Smooth muscle cell (in vitro differentiated cells): ENCODE data around the gene MISP. TPM values are rescaled to one million over a fixed set of nuclear protein-coding genes. Genes with fewer than 3 reads are reported as not detected.

Experiments
- DNase-seq: peaks from one replicate; lab custom pipeline; 2025; ENCODE audit not compliant: unreplicated experiment; lab: John Stamatoyannopoulos, UW
- H2AFZ ChIP-seq: fragments of 200-600 bp; sonication (generic); 2 replicates; pipeline ENCODE4 v1.6.0; 2016; ENCODE audit warnings: antibody characterized with exemption, low read depth, mild to moderate bottlenecking
- H3F3A ChIP-seq: fragments of 200-600 bp; sonication (generic); 2 replicates; pipeline ENCODE4 v1.6.0; 2017; ENCODE audit warnings: antibody characterized with exemption, low read depth
- H3K27ac ChIP-seq: fragments of 200-600 bp; sonication (generic); 2 replicates; pipeline ENCODE4 v1.5.1; 2016; ENCODE audit warnings: low read depth, mild to moderate bottlenecking
- H3K27me3 ChIP-seq: fragments of 200-600 bp; sonication (generic); 2 replicates; pipeline ENCODE4 v1.6.1; 2016; ENCODE audit warnings: low read depth, mild to moderate bottlenecking
- H3K36me3 ChIP-seq: fragments of 200-600 bp; sonication (generic); 2 replicates; pipeline ENCODE4 v1.5.1; 2016; ENCODE audit warnings: low read depth
- H3K4me1 ChIP-seq: fragments of 200-600 bp; sonication (generic); 2 replicates; pipeline ENCODE4 v1.5.1; 2016; ENCODE audit warnings: low read depth
- H3K4me2 ChIP-seq: fragments of 200-600 bp; sonication (generic); 2 replicates; pipeline ENCODE4 v1.6.0; 2016; ENCODE audit warnings: mild to moderate bottlenecking
- H3K4me3 ChIP-seq: fragments of 200-600 bp; sonication (generic); 2 replicates; pipeline ENCODE4 v1.5.1; 2016; ENCODE audit warnings: mild to moderate bottlenecking
- H3K79me2 ChIP-seq: fragments of 200-600 bp; sonication (generic); 2 replicates; pipeline ENCODE4 v1.6.0; 2016; ENCODE audit warnings: low read depth, mild to moderate bottlenecking
- H3K9ac ChIP-seq: fragments of 200-600 bp; sonication (generic); 2 replicates; pipeline ENCODE4 v1.6.0; 2016; ENCODE audit warnings: low read depth
- H3K9me3 ChIP-seq: fragments of 200-600 bp; sonication (generic); replicated peaks from 2 replicates; pipeline ENCODE4 v1.5.1; 2016; ENCODE audit warnings: low read depth
- H4K20me1 ChIP-seq: fragments of 200-600 bp; sonication (generic); 2 replicates; pipeline ENCODE4 v1.6.0; 2016; ENCODE audit warnings: low read depth
- CTCF ChIP-seq: fragments of 200-600 bp; sonication (generic); IDR thresholded peaks from 2 replicates; pipeline ENCODE4 v1.5.1; 2017; ENCODE audit warnings: borderline replicate concordance, mild to moderate bottlenecking, antibody characterized with exemption; ENCODE audit not compliant: insufficient read depth, poor library complexity, severe bottlenecking
- WGBS: methylation state at CpG from one replicate; pipeline ENCODE4 v1.1.7; 2016; ENCODE audit warnings: low lambda C conversion rate; 5-methylcytosine and 5-hydroxymethylcytosine counted together
- polyA plus RNA-seq: library from polyadenylated mRNA; unstranded; fragments of >200 nt; fragmentation: Nextera tagmentation; extraction: Ambion mirVana; gene quantifications from 2 replicates; pipeline ENCODE4 v1.2.1, GENCODE V29; 2016
- total RNA-seq: library from RNA; depleted of rRNA; stranded (reverse); fragments of >200 nt; gene quantifications from 2 replicates; pipeline ENCODE4 v1.2.3, GENCODE V29; 2014

Gene MISP
- total and polyA plus RNA-seq, 2 experiments from 2014 or later: 1.2 to 1.7 TPM

- no peak for DNase-seq
- no peak overlapping the region for H3K27ac ChIP-seq
- TF ChIP-seq CTCF: no peak
- H3K4me1 ChIP-seq: no peaks in the 10 kb centered on the region
- no peaks in the 10 kb centered on the region for H3F3A ChIP-seq
- no peaks in the 10 kb centered on the region for H3K36me3 ChIP-seq
- no peak overlapping the region for H3K9ac ChIP-seq
- H3K4me2 ChIP-seq: no peak overlapping the region
- H3K27me3 ChIP-seq: no peaks in the 10 kb centered on the region
- no peak overlapping the region for H2AFZ ChIP-seq
- H3K9me3 ChIP-seq: no peaks in the 10 kb centered on the region
- H3K4me3 ChIP-seq: no peak overlapping the region
- no peaks in the 10 kb centered on the region for H4K20me1 ChIP-seq
- no peaks in the 10 kb centered on the region for H3K79me2 ChIP-seq
- 96% methylated on average over 33 of the region's 43 CpGs for WGBS
Observed at GRCh38 chr19:746208-746819, 4.6 kb upstream of the MISP start.

- H3K27me3 ChIP-seq: no peaks in the 10 kb centered on the region
Observed at GRCh38 chr19:746956-747355, 4.0 kb upstream of the MISP start.

GRCh38 chr19:747432-748273, 3.3 kb upstream of the MISP start:
- 97% methylated on average over 26 of the region's 28 CpGs for WGBS
- Histone ChIP-seq H3K27ac (no peak overlapping the region), H3K4me2 (no peak overlapping the region), H3K79me2 (no peaks in the 10 kb centered on the region), H4K20me1 (no peaks in the 10 kb centered on the region), H3K9me3 (no peaks in the 10 kb centered on the region), H3F3A (no peaks in the 10 kb centered on the region), H3K36me3 (no peaks in the 10 kb centered on the region), H3K27me3 (no peaks in the 10 kb centered on the region), H3K4me3 (no peak overlapping the region), H3K4me1 (no peaks in the 10 kb centered on the region), H3K9ac (no peak overlapping the region), H2AFZ (no peak overlapping the region)
- no peak for DNase-seq
- no peak for TF ChIP-seq CTCF

More at GRCh38 chr19:746956-747355, 4.0 kb upstream of the MISP start:
- H3K4me1 ChIP-seq: no peaks in the 10 kb centered on the region
- WGBS: over 99% methylated on average over 21 of the region's 22 CpGs
- H3K79me2 ChIP-seq: no peaks in the 10 kb centered on the region
- no peaks in the 10 kb centered on the region for H3F3A ChIP-seq
- no peak overlapping the region for H3K27ac ChIP-seq
- H3K4me3 ChIP-seq: no peak overlapping the region
- DNase-seq: no peak
- H3K36me3 ChIP-seq: no peaks in the 10 kb centered on the region
- H3K4me2 ChIP-seq: no peak overlapping the region
- TF ChIP-seq CTCF: no peak
- no peak overlapping the region for H3K9ac ChIP-seq
- H3K9me3 ChIP-seq: no peaks in the 10 kb centered on the region
- H4K20me1 ChIP-seq: no peaks in the 10 kb centered on the region
- no peak overlapping the region for H2AFZ ChIP-seq

- WGBS: 90% methylated on average over 14 of the region's 14 CpGs
- DNase-seq: no peak
Observed at GRCh38 chr19:748274-748598, 2.7 kb upstream of the MISP start.

More at GRCh38 chr19:748274-748598, 2.7 kb upstream of the MISP start:
- Histone ChIP-seq H3K9ac (no peak overlapping the region), H3K4me3 (no peak overlapping the region), H2AFZ (no peak overlapping the region), H3K27me3 (no peaks in the 10 kb centered on the region), H3K27ac (no peak overlapping the region), H3K36me3 (no peaks in the 10 kb centered on the region), H3K4me2 (no peak overlapping the region), H3K4me1 (no peaks in the 10 kb centered on the region), H3F3A (no peaks in the 10 kb centered on the region), H4K20me1 (no peaks in the 10 kb centered on the region), H3K9me3 (no peaks in the 10 kb centered on the region), H3K79me2 (no peaks in the 10 kb centered on the region)
- no peak for TF ChIP-seq CTCF
